HL-60 (cell line): ENCODE results near the gene DSG1.

Experiments used
- DNase-seq, 2 experiments: peaks; one replicate each; pipeline ENCODE4 v3.0.0-alpha.2; 2010 to 2020; ENCODE audit warnings: low read depth in 1 of 2, low spot score in 1 of 2
- H3K27ac ChIP-seq: fragments of 250-450 bp; sonication (Bioruptor Pico); replicated peaks from 2 replicates; pipeline ENCODE4 v1.5.1; 2020; ENCODE audit warnings: mild to moderate bottlenecking, moderate library complexity
- H3K27me3 ChIP-seq: fragments of 250-450 bp; sonication (Bioruptor Pico); 2 replicates; pipeline ENCODE4 v1.5.1; 2021; ENCODE audit warnings: mild to moderate bottlenecking, moderate library complexity; ENCODE audit not compliant: insufficient read depth, poor library complexity, severe bottlenecking
- H3K4me3 ChIP-seq: replicated peaks from 2 replicates; pipeline ENCODE4 v1.5.1; 2011; ENCODE audit warnings: mild to moderate bottlenecking, control low read depth, low read length; ENCODE audit not compliant: insufficient read depth
- CTCF ChIP-seq: IDR thresholded peaks from one replicate; pipeline ENCODE4 v1.5.1; 2011; ENCODE audit warnings: low read length, control low read depth, inconsistent platforms; ENCODE audit not compliant: insufficient read depth
- GABPA ChIP-seq: IDR thresholded peaks from 2 replicates; pipeline ENCODE4 v1.6.1; 2012; ENCODE audit warnings: low read depth
- POLR2AphosphoS5 ChIP-seq: IDR thresholded peaks from 2 replicates; pipeline ENCODE4 v1.6.1; 2012; ENCODE audit warnings: low read depth
- REST ChIP-seq: IDR thresholded peaks from 2 replicates; pipeline ENCODE4 v1.6.1; 2012; ENCODE audit warnings: low read depth; ENCODE audit not compliant: insufficient replicate concordance
- SPI1 ChIP-seq: IDR thresholded peaks from 2 replicates; pipeline ENCODE4 v1.6.1; 2012; ENCODE audit warnings: low read depth, mild to moderate bottlenecking, borderline replicate concordance

DSG1 gene

GRCh38 chr18:31369478-31369877, 51.5 kb downstream of the DSG1 start:
- peaks cover 2% of the 10 kb centered on the region for H3K27me3 ChIP-seq
- no peak for DNase-seq
- H3K4me3 ChIP-seq: no peak overlapping the region
- no peak overlapping the region for H3K27ac ChIP-seq
- TF ChIP-seq POLR2AphosphoS5 (no peak), CTCF (no peak), GABPA (no peak), SPI1 (no peak), REST (no peak)

- TF ChIP-seq REST (no peak), CTCF (no peak), GABPA (no peak), SPI1 (no peak), POLR2AphosphoS5 (no peak)
- Histone ChIP-seq H3K4me3 (no peak overlapping the region), H3K27ac (no peak overlapping the region), H3K27me3 (peaks cover 2% of the 10 kb centered on the region)
- DNase-seq: no peak
Observed at GRCh38 chr18:31371989-31372388, 54.0 kb downstream of the DSG1 start.

GRCh38 chr18:31373641-31374040, 55.7 kb downstream of the DSG1 start:
- DNase-seq: no peak
- no peak for TF ChIP-seq POLR2AphosphoS5
- no peak for TF ChIP-seq GABPA
- no peak for TF ChIP-seq SPI1
- no peak for TF ChIP-seq CTCF
- TF ChIP-seq REST: no peak
- H3K27me3 ChIP-seq: no peaks in the 10 kb centered on the region

More at GRCh38 chr18:31373641-31374040, 55.7 kb downstream of the DSG1 start:
- H3K27ac ChIP-seq: no peak overlapping the region
- no peak overlapping the region for H3K4me3 ChIP-seq
